ENCODE data around the gene ABCA4.

Gene ABCA4

DNA sequence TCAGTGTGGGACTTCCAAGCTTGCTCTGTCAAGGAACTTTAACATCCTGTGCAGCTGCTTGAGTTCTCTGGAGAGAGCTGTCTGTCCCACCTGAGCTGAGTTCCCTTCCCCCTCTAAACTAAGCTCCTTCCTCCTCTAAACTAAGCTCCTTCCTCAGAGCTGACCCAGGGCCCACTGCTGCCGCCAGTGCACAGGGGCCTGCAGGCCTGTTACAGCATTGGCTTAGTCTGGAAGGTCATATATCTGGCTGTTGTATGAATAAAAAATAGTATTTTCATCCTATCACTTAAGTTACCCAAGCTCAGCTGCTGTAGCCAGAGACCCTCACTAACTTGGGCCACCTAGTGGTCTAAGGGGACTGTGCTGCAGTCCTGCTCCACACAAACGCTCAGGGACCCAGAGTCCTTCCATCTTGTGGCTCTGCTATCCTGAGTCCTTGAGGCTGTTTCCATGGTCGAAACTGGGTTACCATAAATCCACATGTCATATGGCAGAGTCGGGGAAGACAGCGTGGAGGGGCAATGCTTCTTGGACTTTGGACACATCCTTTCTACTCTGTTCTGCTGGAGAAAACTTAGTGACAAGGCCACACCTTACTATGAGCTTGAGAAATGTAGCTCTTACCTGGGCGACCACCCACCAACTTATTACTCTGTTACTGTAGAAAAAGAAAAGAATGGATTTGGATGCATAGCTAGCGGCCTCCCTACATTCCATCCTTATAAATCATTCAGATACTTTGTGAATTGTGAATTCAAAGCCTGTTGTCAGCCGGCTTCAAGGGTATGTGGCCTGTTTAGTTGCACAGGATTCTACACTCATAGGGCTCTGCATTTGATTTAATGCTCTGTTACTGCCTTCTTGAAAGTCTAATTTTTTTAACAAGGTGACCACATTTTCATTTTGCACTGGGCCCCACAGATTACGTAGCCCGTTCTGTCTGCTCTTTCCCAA is 140.4 kb downstream of the ABCA4 start:
- peak overlapping the region; percentile 61 to 66 for H3K27ac ChIP-seq (ENCODE audit: low read depth in 2 of 2, low read length in 2 of 2)
- peaks cover 2 to 7% of the 10 kb centered on the region in 2 donors for H3K4me1 ChIP-seq (ENCODE audit: control insufficient read depth in 2 of 2, insufficient read depth in 2 of 2, low read length in 2 of 2)
- no peak overlapping the region for H3K9ac ChIP-seq (ENCODE audit: low read depth in 1 of 2, low read length in 2 of 2)
- no peaks in the 10 kb centered on the region for H3K36me3 ChIP-seq (ENCODE audit: control insufficient read depth in 2 of 2, insufficient read depth in 2 of 2, low read length in 2 of 2)
- no peak overlapping the region for H3K4me3 ChIP-seq (ENCODE audit: low read length in 2 of 2)
- no peaks in the 10 kb centered on the region for H3K9me3 ChIP-seq (ENCODE audit: control insufficient read depth in 2 of 2, low read length in 2 of 2)
- no peaks in the 10 kb centered on the region for H3K27me3 ChIP-seq (ENCODE audit: control insufficient read depth in 2 of 2, insufficient read depth in 2 of 2, low read length in 2 of 2)

DNA sequence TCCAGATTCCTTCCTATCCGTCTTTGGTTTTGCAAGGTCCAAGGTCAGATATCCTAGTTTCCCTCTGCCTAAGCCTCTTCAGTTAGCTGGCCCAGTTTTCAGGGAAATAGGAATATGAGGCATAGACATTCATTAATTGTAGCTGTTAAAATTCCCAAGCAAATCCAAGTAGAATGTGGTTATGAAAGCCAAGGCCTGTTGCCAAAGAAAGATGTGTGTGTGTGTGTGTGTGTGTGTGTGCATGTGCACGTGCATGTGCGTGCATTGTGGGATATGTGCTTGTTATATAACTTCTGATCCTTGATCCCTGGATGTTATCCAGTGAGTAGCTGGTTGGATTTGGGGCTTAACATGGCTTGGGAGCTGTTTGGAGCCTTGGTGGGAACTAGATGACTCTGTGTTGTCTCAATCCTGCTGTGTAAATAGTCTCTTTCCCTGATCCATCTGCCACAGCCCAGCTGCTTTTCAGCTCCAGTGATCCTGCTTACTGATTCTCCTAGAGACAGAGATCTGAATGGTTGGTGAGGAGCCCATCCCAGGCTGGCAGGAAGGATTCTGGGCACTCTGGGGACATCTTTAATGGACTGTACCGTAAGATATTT is 141.1 kb downstream of the ABCA4 start:
- H3K27ac ChIP-seq (ENCODE audit: low read depth in 2 of 2, low read length in 2 of 2), result peak overlapping the region; percentile 61 to 66
- H3K9me3 ChIP-seq (ENCODE audit: control insufficient read depth in 2 of 2, low read length in 2 of 2), result no peaks in the 10 kb centered on the region
- H3K9ac ChIP-seq (ENCODE audit: low read depth in 1 of 2, low read length in 2 of 2), result no peak overlapping the region
- no peaks in the 10 kb centered on the region for H3K36me3 ChIP-seq (ENCODE audit: control insufficient read depth in 2 of 2, insufficient read depth in 2 of 2, low read length in 2 of 2)
- no peak overlapping the region for H3K4me3 ChIP-seq (ENCODE audit: low read length in 2 of 2)
- H3K4me1 ChIP-seq (ENCODE audit: control insufficient read depth in 2 of 2, insufficient read depth in 2 of 2, low read length in 2 of 2), result peaks cover 2 to 7% of the 10 kb centered on the region in 2 donors
- no peaks in the 10 kb centered on the region for H3K27me3 ChIP-seq (ENCODE audit: control insufficient read depth in 2 of 2, insufficient read depth in 2 of 2, low read length in 2 of 2)

DNA sequence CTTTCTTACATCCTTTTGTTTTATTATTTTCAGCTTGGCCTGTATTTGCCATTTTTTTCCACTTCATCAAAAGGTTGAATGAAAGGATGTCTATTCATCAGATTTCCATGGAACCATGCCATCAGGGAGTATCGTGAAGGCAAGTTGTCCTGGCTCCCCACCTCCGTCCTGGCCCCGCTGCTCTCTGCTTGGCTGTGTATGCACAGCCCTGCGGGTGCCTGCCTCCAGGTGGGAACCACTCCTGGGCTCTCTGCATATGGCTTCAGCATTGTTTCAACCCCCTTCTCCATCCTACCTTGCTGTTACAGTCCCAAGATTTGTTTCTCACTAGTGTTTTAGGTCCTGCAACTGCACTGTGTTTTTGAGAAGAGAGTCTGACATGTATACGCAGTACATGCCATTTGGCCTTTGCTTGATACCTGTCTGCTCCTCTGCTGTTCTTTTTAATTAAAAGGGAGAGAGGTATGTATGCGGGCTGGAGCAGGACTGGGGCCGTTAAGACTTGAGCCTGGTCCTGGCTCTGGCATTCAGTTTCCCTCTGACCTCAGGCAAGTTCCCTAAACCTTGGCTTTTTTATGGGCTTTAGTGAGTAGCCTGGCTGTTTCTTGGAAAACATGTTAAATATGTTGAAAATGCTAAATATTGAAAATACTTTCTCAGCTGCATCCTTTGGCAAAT is 141.8 kb downstream of the ABCA4 start:
- Histone ChIP-seq H3K36me3 (ENCODE audit: control insufficient read depth in 2 of 2, insufficient read depth in 2 of 2, low read length in 2 of 2) (no peaks in the 10 kb centered on the region), H3K27ac (ENCODE audit: low read depth in 2 of 2, low read length in 2 of 2) (peak overlapping the region; percentile 31 to 49), H3K4me3 (ENCODE audit: low read length in 2 of 2) (no peak overlapping the region), H3K9ac (ENCODE audit: low read depth in 1 of 2, low read length in 2 of 2) (no peak overlapping the region), H3K27me3 (ENCODE audit: control insufficient read depth in 2 of 2, insufficient read depth in 2 of 2, low read length in 2 of 2) (no peaks in the 10 kb centered on the region), H3K4me1 (ENCODE audit: control insufficient read depth in 2 of 2, insufficient read depth in 2 of 2, low read length in 2 of 2) (peaks cover 2 to 7% of the 10 kb centered on the region in 2 donors), H3K9me3 (ENCODE audit: control insufficient read depth in 2 of 2, low read length in 2 of 2) (no peaks in the 10 kb centered on the region)

DNA sequence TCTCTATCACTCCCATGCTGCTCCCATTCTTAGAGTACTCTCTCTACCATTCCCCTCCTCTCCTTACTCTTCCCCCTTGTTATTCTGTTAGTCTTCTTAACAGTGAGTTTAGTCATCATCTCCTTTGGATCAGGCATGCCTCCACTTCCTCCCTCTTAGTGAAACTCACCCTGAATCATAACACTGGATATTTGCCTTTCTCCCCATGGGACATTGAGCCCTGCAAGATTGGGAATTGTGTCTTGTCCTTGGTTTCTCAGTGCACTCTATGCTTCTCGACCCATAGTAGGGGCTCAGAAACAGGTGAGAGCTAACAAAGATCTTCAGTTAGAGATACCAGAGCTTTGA is 143.4 kb downstream of the ABCA4 start:
- H3K36me3 ChIP-seq (ENCODE audit: control insufficient read depth in 2 of 2, insufficient read depth in 2 of 2, low read length in 2 of 2), result no peaks in the 10 kb centered on the region
- H3K4me1 ChIP-seq (ENCODE audit: control insufficient read depth in 2 of 2, insufficient read depth in 2 of 2, low read length in 2 of 2), result peaks cover 2 to 7% of the 10 kb centered on the region in 2 donors
- no peaks in the 10 kb centered on the region for H3K9me3 ChIP-seq (ENCODE audit: control insufficient read depth in 2 of 2, low read length in 2 of 2)
- H3K4me3 ChIP-seq (ENCODE audit: low read length in 2 of 2), result no peak overlapping the region
- no peaks in the 10 kb centered on the region for H3K27me3 ChIP-seq (ENCODE audit: control insufficient read depth in 2 of 2, insufficient read depth in 2 of 2, low read length in 2 of 2)
- H3K27ac ChIP-seq (ENCODE audit: low read depth in 2 of 2, low read length in 2 of 2), result no peak overlapping the region
- no peak overlapping the region for H3K9ac ChIP-seq (ENCODE audit: low read depth in 1 of 2, low read length in 2 of 2)

DNA sequence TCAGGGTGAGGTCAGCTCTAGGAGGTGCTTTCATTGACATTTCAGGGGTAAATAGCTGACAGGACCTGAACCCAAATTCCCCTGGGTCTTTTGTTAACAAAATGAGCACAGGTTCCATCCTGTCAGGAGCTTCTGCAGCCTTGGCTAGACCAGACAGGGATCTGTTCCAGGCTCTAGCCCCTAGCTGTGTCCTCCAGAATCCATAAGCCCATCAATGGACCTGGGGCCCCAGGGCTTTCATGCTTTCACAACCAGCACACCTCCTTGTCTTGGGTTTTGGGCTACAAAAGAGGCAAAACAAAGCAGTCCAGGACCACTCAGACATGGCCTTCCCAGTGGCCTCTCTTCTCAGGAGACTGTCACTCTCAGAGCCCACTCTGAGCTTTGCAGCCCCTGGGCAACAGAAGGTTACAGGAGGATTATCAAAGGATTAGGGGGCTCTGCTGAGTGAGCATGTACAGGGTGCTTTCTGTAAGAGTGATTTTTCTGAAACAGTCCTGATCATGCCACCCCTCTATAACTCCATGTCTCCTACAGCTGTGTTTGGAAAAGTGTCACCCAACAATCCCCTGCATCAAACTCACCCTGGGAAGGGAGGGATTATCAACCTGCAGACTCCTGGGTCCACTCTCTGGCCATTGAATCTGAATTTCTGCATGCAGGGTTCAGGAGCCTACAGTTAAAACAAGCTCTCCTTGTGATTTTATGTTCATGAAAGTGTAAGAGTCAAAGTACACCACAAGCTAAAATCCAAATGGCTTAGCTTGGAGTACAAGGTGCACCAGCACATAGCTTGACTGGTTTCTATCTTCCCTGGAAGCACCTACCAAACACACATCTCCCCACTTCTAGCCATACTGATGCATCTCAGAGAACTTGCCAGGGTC is 144.0 kb downstream of the ABCA4 start:
- Histone ChIP-seq H3K27me3 (ENCODE audit: control insufficient read depth in 2 of 2, insufficient read depth in 2 of 2, low read length in 2 of 2) (no peaks in the 10 kb centered on the region), H3K9me3 (ENCODE audit: control insufficient read depth in 2 of 2, low read length in 2 of 2) (no peaks in the 10 kb centered on the region), H3K9ac (ENCODE audit: low read depth in 1 of 2, low read length in 2 of 2) (no peak overlapping the region), H3K4me1 (ENCODE audit: control insufficient read depth in 2 of 2, insufficient read depth in 2 of 2, low read length in 2 of 2) (peaks cover 2 to 7% of the 10 kb centered on the region in 2 donors), H3K4me3 (ENCODE audit: low read length in 2 of 2) (no peak overlapping the region), H3K36me3 (ENCODE audit: control insufficient read depth in 2 of 2, insufficient read depth in 2 of 2, low read length in 2 of 2) (no peaks in the 10 kb centered on the region), H3K27ac (ENCODE audit: low read depth in 2 of 2, low read length in 2 of 2) (no peak overlapping the region)

DNA sequence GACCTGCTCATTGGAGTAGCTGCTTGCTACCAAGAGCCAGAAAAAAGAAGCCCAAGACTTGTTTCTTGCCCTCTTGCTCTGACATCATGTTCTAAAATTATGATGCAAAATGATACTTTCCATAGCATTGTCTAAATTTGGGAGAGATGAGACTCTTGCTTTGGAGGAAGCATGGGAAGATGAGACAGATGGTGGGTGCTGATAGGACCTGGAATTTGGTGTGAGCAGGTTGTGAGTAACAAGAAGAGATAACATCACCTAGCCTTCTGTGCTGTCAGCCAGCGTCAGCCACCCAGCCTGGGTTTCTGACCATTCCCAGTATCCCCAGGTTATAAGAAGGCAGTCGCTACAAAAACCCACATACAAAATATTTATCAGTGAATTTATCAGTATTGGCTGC is 144.7 kb downstream of the ABCA4 start:
- no peak overlapping the region for H3K9ac ChIP-seq (ENCODE audit: low read depth in 1 of 2, low read length in 2 of 2)
- peaks cover 2 to 7% of the 10 kb centered on the region in 2 donors for H3K4me1 ChIP-seq (ENCODE audit: control insufficient read depth in 2 of 2, insufficient read depth in 2 of 2, low read length in 2 of 2)
- H3K9me3 ChIP-seq (ENCODE audit: control insufficient read depth in 2 of 2, low read length in 2 of 2), result no peaks in the 10 kb centered on the region
- no peak overlapping the region for H3K27ac ChIP-seq (ENCODE audit: low read depth in 2 of 2, low read length in 2 of 2)
- H3K36me3 ChIP-seq (ENCODE audit: control insufficient read depth in 2 of 2, insufficient read depth in 2 of 2, low read length in 2 of 2), result no peaks in the 10 kb centered on the region
- no peaks in the 10 kb centered on the region for H3K27me3 ChIP-seq (ENCODE audit: control insufficient read depth in 2 of 2, insufficient read depth in 2 of 2, low read length in 2 of 2)
- no peak overlapping the region for H3K4me3 ChIP-seq (ENCODE audit: low read length in 2 of 2)

DNA sequence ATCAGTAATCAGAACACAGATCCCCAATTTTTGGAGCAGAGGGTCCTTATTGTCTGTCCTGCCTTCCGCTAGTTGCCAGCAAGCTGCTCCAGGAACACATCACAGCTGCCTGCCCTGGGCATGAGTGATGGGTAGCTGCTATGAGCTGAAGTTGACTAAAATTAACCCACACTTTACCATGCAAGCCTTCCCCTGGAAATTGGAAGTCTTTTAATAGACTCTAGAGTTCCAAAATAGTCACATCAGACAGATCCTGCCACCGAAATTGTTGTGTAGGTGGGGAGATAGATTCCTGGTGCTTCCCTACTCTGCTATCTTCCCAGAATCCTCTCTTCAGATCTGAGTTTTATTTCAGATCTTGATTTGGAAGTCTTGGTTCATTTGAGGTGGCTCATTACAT is 148.6 kb downstream of the ABCA4 start:
- H3K27ac ChIP-seq (ENCODE audit: low read depth in 2 of 2, low read length in 2 of 2), result no peak overlapping the region
- no peaks in the 10 kb centered on the region for H3K4me1 ChIP-seq (ENCODE audit: control insufficient read depth in 2 of 2, insufficient read depth in 2 of 2, low read length in 2 of 2)
- H3K36me3 ChIP-seq (ENCODE audit: control insufficient read depth in 2 of 2, insufficient read depth in 2 of 2, low read length in 2 of 2), result no peaks in the 10 kb centered on the region
- no peak overlapping the region for H3K4me3 ChIP-seq (ENCODE audit: low read length in 2 of 2)
- H3K9me3 ChIP-seq (ENCODE audit: control insufficient read depth in 2 of 2, low read length in 2 of 2), result no peaks in the 10 kb centered on the region
- no peak overlapping the region for H3K9ac ChIP-seq (ENCODE audit: low read depth in 1 of 2, low read length in 2 of 2)
- no peaks in the 10 kb centered on the region for H3K27me3 ChIP-seq (ENCODE audit: control insufficient read depth in 2 of 2, insufficient read depth in 2 of 2, low read length in 2 of 2)

DNA sequence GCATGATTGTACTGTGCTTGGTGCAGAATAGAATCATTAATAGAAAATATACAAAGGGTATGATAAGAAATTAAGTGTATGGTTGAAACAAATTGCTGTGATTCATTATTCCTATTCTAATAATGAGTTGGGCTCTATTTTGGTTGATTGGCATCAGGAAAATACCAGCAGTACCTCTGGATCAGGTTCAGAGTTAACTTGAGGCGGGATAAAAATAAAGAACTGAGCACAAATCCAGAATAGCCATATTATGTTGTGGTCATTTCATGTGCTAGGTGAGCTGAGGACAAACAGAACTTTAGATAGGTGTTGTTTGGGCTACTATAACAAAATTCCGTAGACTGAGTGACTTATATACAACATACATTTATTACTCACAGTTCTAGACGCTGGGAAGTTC is 151.1 kb downstream of the ABCA4 start:
- H3K27me3 ChIP-seq (ENCODE audit: control insufficient read depth in 2 of 2, insufficient read depth in 2 of 2, low read length in 2 of 2), result no peaks in the 10 kb centered on the region
- no peaks in the 10 kb centered on the region for H3K9me3 ChIP-seq (ENCODE audit: control insufficient read depth in 2 of 2, low read length in 2 of 2)
- no peaks in the 10 kb centered on the region for H3K36me3 ChIP-seq (ENCODE audit: control insufficient read depth in 2 of 2, insufficient read depth in 2 of 2, low read length in 2 of 2)
- no peak overlapping the region for H3K9ac ChIP-seq (ENCODE audit: low read depth in 1 of 2, low read length in 2 of 2)
- no peak overlapping the region for H3K27ac ChIP-seq (ENCODE audit: low read depth in 2 of 2, low read length in 2 of 2)
- H3K4me3 ChIP-seq (ENCODE audit: low read length in 2 of 2), result no peak overlapping the region
- H3K4me1 ChIP-seq (ENCODE audit: control insufficient read depth in 2 of 2, insufficient read depth in 2 of 2, low read length in 2 of 2), result no peaks in the 10 kb centered on the region

DNA sequence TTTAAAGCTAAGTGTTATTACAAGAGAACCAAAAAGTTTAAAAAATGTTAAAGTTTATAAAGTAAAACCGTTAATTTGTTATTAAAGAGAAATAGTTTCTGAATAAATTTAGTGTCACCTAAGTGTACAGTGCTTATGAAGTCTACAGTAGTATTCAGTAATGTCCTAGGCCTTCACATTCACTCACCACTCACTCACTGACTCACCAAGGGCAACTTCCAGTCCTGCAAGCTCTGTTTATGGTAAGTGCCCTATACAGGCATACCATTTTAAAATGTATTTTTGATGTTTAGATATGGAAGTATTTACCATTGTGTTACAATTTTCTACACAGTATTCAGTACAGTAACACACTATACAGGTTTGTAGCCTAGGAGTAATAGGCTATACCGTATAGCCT is 151.6 kb downstream of the ABCA4 start:
- Histone ChIP-seq H3K27me3 (ENCODE audit: control insufficient read depth in 2 of 2, insufficient read depth in 2 of 2, low read length in 2 of 2) (no peaks in the 10 kb centered on the region), H3K27ac (ENCODE audit: low read depth in 2 of 2, low read length in 2 of 2) (no peak overlapping the region), H3K4me3 (ENCODE audit: low read length in 2 of 2) (no peak overlapping the region), H3K9me3 (ENCODE audit: control insufficient read depth in 2 of 2, low read length in 2 of 2) (no peaks in the 10 kb centered on the region), H3K4me1 (ENCODE audit: control insufficient read depth in 2 of 2, insufficient read depth in 2 of 2, low read length in 2 of 2) (no peaks in the 10 kb centered on the region), H3K9ac (ENCODE audit: low read depth in 1 of 2, low read length in 2 of 2) (no peak overlapping the region), H3K36me3 (ENCODE audit: control insufficient read depth in 2 of 2, insufficient read depth in 2 of 2, low read length in 2 of 2) (no peaks in the 10 kb centered on the region)
